GM21360 (cell line): ENCODE results near the gene CAMKMT.

Source experiments
- ATAC-seq: cut with Tn5 transposase; IDR thresholded peaks from one replicate; pipeline ENCODE4 v1.9.1; 2021; ENCODE audit warnings: mild to moderate bottlenecking, moderate library complexity; ENCODE audit not compliant: unreplicated experiment

CAMKMT gene

DNA sequence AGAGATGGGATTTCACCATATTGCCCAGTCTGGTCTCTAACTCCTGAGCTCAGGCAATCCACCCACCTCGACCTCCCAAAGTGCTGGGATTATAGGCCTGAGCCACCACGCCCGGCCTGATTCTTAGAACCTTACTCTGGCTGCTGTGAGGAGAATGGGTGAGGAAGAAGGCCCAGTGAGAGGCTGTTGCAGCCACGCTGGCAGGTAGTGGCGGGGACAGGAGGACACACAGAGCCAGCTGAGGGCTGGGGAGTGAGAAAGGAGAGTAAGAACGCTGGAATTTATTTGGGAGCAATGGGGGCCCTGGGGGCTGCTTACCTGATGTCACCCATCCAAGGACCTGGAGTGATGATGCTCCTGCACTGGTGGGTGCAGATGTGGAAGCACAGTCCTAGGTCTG, 425.9 kb downstream of the CAMKMT start:
- ATAC-seq = no peak

GRCh38 chr2:44789446-44789845, 427.7 kb downstream of the CAMKMT start:
- ATAC-seq = no peak

- no peak for ATAC-seq
Observed at GRCh38 chr2:44789971-44790721, 428.4 kb downstream of the CAMKMT start.

GRCh38 chr2:44793322-44793870, 431.6 kb downstream of the CAMKMT start:
- ATAC-seq = no peak

DNA sequence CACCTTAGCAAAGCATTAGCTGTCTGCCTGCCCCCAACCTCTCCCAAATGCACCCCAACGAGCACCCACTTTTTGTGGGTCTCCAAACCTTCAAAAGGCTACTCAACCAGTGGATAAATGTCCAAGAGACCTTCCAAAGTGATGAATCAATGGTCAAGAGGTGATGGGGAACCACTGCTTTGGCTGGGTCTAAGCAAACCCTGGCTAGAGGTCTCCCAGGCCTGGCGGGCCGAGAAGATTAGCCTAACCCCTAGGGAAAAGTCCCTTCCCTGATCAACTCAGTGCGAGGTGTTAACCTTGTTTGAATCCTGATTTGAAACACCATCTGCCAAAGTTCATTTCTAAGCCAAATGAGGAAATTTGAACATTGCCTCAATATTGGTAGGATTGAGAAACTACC, 435.0 kb downstream of the CAMKMT start:
- ATAC-seq = no peak

- ATAC-seq = no peak
Observed at GRCh38 chr2:44798139-44798659, 436.5 kb downstream of the CAMKMT start.

GRCh38 chr2:44799105-44799504, 437.4 kb downstream of the CAMKMT start:
- no peak for ATAC-seq

- ATAC-seq = no peak
Observed at GRCh38 chr2:44799754-44800153, 438.0 kb downstream of the CAMKMT start.

GRCh38 chr2:44801289-44801840, 439.6 kb downstream of the CAMKMT start:
- no peak for ATAC-seq

DNA sequence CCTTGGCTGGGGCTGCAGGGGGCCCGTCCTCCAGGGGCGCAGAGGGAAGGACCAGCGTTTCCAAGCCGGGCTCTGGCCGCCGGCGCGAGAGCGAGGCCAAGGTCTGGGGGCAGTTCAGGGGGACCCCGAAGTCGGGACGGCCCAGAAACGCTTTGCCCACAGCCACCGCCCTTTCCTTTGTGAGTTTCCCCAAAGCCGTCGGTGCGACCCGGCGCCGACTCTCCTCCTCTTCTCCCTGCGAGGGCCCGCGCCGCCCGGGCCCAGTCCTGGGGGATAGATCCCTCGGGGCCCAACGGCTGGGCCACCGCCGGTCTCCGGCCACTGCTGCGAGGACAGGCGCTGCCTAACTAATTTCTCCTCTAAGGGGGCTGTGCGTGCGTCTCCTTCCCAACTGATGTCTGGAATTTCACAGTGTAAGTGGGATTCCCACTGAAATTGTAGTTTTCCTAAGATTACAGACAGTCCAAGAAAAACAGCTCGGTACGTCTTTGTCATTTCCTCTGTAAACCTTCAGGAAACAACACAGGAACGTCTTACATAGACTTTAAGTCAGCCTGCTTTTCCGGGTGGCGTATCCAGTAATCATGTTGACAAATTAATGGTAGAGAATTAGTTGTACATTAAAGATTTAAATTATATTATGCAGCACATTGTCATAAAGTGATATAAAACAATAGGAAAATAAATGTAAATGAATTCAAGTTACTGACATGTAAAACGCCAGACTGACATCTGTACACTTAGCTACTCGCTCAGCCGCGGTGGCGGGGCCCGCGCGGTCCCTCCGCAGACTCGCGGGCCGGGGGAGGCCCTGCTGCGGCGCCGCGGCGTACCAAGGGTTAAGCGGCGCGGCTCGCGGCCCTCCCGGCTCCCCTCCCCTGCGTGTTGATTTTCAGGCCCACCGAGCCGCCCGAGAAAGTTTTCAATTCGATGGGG, 440.4 kb downstream of the CAMKMT start:
- ATAC-seq = no peak

DNA sequence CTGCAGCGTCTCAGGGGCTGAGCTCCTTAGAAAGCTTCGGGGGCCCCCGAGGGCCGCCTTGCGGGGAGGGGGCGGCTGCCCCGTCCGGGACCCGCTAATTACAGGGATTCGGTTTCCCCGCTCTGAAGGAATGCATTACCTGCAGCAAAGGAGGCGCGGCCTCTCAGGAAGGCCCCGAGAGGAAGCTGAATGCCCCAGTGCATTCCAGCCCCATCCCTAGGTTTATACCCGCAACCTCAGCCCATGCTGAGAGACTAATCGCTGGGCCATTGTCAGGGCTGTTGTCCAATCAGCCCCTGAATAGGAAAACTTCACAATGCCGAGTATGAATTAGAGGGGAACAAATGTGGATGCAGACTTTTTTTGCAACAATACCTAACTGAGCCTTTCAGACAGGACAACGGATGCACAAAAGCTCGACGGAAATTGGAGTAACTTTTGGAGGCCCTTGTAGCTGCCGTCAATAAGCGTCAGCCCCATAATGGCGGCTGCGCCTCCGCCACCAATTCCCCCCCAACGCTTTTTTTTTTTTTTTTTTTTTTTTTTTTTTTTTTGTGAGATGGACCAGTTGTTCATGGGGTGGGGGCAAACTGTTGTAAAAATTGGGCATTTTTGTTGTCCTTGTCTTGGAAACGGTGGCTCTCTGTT, 441.2 kb downstream of the CAMKMT start:
- no peak for ATAC-seq

GRCh38 chr2:44804406-44805265, 442.9 kb downstream of the CAMKMT start:
- ATAC-seq = no peak

- no peak for ATAC-seq
Observed at GRCh38 chr2:44805401-44806235, 443.9 kb downstream of the CAMKMT start.

DNA sequence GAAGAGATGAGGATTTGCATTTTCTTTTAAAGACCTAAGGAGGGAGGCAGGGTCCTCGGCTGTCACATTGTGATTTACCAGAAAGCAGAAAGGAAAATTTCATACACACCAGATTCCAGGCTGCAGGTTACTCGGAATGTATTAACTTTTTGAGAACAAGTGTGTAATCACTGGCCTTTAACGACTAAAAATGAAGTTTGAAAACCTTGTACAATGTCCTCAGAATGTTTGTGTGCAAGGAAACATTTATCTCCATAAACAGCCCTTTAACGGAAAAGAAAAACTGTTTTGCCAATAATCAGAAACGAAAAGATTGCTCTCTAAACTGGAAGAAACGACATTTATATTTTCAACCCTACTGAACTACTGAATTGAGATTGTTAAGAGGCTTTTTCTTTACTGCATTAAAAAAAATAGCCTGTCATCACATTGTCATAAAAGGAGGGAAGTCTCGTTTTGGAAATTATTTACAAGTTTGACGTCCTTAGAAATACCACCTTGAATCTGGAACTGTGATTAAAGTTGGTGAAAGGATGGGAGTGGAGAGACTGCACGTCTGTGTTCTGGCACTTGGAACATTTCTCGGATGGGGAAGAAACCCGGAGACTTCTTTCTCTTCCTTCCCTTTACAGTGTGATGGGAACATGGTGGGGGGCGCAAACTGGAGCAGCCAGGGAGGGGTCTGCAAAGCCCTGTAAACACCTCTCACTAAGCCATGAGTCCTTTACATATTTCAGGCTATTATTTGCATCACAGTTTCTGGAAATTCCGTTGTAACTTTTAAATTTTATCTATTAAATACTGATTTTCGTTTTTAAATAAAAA, 445.7 kb downstream of the CAMKMT start:
- ATAC-seq = no peak

GRCh38 chr2:44810892-44811530, 449.3 kb downstream of the CAMKMT start:
- ATAC-seq = no peak

DNA sequence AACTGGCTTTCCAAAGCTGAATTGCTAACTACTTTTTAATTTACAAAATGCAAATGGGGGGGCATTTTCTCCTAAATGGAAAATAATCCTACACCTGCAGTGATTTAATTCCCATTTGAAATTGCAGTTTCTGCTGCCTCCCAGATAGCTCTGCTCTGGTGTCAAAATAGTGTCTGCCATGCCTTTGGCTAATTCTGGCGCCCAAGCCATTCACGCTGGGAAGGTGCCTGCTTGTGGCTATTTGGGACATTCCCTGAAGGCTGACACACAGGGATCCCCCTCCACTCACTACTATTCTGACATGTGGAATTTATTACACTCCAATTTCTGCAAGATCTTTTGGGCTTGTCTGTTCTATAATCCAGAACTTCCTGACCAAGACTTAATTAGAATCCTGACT, 451.4 kb downstream of the CAMKMT start:
- ATAC-seq = no peak

DNA sequence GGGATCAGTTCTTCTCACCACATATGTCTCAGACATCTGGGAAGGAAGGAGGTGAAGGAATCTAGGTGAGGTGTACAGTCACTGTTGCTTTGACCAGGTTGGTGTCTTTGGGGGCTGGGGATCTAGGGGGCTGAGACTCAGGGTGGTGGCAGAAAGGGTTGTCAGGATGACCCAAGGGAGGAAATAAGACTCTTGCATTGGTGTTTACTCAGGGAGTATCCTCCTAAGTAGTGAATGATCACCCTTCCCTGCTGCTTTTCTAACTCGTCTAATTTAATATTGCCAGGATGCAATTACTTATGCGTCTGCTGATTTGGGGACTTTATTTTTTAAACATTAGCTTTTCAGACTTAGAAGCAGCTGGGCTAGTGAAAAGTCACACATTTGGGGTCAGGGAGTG, 451.9 kb downstream of the CAMKMT start:
- no peak for ATAC-seq

GRCh38 chr2:44817256-44817655, 455.5 kb downstream of the CAMKMT start:
- no peak for ATAC-seq
